GM12878 (cell line): ENCODE data around the gene TATDN3. TPM values are rescaled to one million over a fixed set of nuclear protein-coding genes. Genes with fewer than 3 reads are reported as not detected.

Source experiments
- ATAC-seq: fragments of 200-7000 bp; cut with Tn5 transposase; 3 replicates; pipeline ENCODE4 v1.9.1; 2020; ENCODE audit warnings: mild to moderate bottlenecking, moderate library complexity
- BruUV-seq: library from RNA; stranded (reverse); fragments of 400-500 nt; replicated peaks from 2 replicates; lab custom pipeline; 2021; lab: Mats Ljungman, UMichigan
- CTCF ChIA-PET: fragments of 300-600 bp; sonication (Branson Sonifier 250); formaldehyde crosslinking; extraction: SDS; loops from one replicate; lab custom pipeline; 2021; ENCODE audit warnings: inconsistent platforms; lab: Yijun Ruan, JAX
- POLR2A ChIA-PET: fragments of 350-600 bp; formaldehyde crosslinking; extraction: SDS; loops from one replicate; lab custom pipeline; 2021; ENCODE audit warnings: inconsistent platforms; lab: Charles Lee
- RAD21 ChIA-PET: fragments of 300-600 bp; sonication (Branson Sonifier 250); formaldehyde crosslinking; loops from one replicate; lab custom pipeline; 2023; ENCODE audit warnings: antibody characterized with exemption; ENCODE audit not compliant: unreplicated experiment; lab: Charles Lee
- SMC1A ChIA-PET: fragments of 300-600 bp; sonication (Branson Sonifier 250); formaldehyde crosslinking; loops from one replicate; lab custom pipeline; 2023; ENCODE audit not compliant: unreplicated experiment, uncharacterized antibody; lab: Charles Lee
- DNase-seq: peaks from one replicate; pipeline ENCODE4 v3.0.0-alpha.2; 2011; ENCODE audit warnings: low read depth, low spot score
- FAIRE-seq: peaks from 3 replicates; lab custom pipeline; 2011; peaks lifted over from hg19 to GRCh38; lab: Jason Lieb, UNC
- H2AFZ ChIP-seq: 2 replicates; pipeline ENCODE4 v1.6.0; 2011; ENCODE audit warnings: low read depth, low read length, control low read depth; ENCODE audit not compliant: control insufficient read depth
- H3K27ac ChIP-seq: 2 replicates; pipeline ENCODE4 v1.5.1; 2011; ENCODE audit warnings: control low read depth; ENCODE audit not compliant: control insufficient read depth, insufficient read depth
- H3K27me3 ChIP-seq, 2 experiments: replicated peaks in 1 of 2; 2 replicates each; pipeline versions ENCODE4 v1.6.0 to v1.6.1; 2011; ENCODE audit warnings: low read length in 1 of 2; ENCODE audit not compliant: control insufficient read depth in 2 of 2, insufficient read depth in 2 of 2
- H3K36me3 ChIP-seq, 2 experiments: 2 replicates each; pipeline ENCODE4 v1.5.1; 2011; ENCODE audit warnings: low read length in 1 of 2; ENCODE audit not compliant: control insufficient read depth in 2 of 2, insufficient read depth in 2 of 2
- H3K4me1 ChIP-seq: 2 replicates; pipeline ENCODE4 v1.6.1; 2011; ENCODE audit warnings: mild to moderate bottlenecking, low read length, moderate library complexity, mixed read lengths; ENCODE audit not compliant: control insufficient read depth, insufficient read depth
- H3K4me2 ChIP-seq: 2 replicates; pipeline ENCODE4 v1.6.0; 2011; ENCODE audit warnings: control low read depth; ENCODE audit not compliant: control insufficient read depth, insufficient read depth
- H3K4me3 ChIP-seq: fragments of 200-600 bp; sonication (generic); 2 replicates; pipeline ENCODE4 v1.5.1; 2016
- H3K79me2 ChIP-seq: 2 replicates; pipeline ENCODE4 v1.6.0; 2011; ENCODE audit warnings: low read length; ENCODE audit not compliant: control insufficient read depth, insufficient read depth
- H3K9ac ChIP-seq: 2 replicates; pipeline ENCODE4 v1.8.0; 2011; ENCODE audit warnings: low read length, control low read depth, mixed read lengths; ENCODE audit not compliant: control insufficient read depth, insufficient read depth
- H3K9me3 ChIP-seq: replicated peaks from 3 replicates; pipeline ENCODE4 v1.5.1; 2011; ENCODE audit warnings: mild to moderate bottlenecking, low read length; ENCODE audit not compliant: control insufficient read depth, insufficient read depth
- H4K20me1 ChIP-seq: 2 replicates; pipeline ENCODE4 v1.6.0; 2011; ENCODE audit not compliant: control insufficient read depth, insufficient read depth
- CTCF ChIP-seq, 3 experiments: IDR thresholded peaks in 2 of 3; conservative IDR thresholded peaks in 1 of 3; 2 replicates each; pipeline ENCODE4 v1.5.1; 2011; ENCODE audit warnings: low read depth in 3 of 3, low read length in 3 of 3, mild to moderate bottlenecking in 3 of 3, control low read depth in 2 of 3, moderate library complexity in 2 of 3, inconsistent platforms in 1 of 3, mixed read lengths in 1 of 3; ENCODE audit not compliant: control insufficient read depth in 2 of 3, insufficient read depth in 1 of 3; ENCODE audit errors: extremely low read depth in 1 of 3
- POLR2AphosphoS5 ChIP-seq: IDR thresholded peaks from 2 replicates; pipeline ENCODE4 v1.6.1; 2011; ENCODE audit warnings: mild to moderate bottlenecking, low read length, inconsistent platforms
- RAD21 ChIP-seq: IDR thresholded peaks from 2 replicates; pipeline ENCODE4 v1.6.1; 2011; ENCODE audit warnings: mild to moderate bottlenecking, low read depth, low read length, moderate library complexity; ENCODE audit not compliant: insufficient read depth
- SMC3 ChIP-seq: IDR thresholded peaks from 2 replicates; pipeline ENCODE4 v1.6.1; 2011; ENCODE audit warnings: low read length, improper control_type of control experiment, borderline replicate concordance
- TAF1 ChIP-seq: IDR thresholded peaks from 2 replicates; pipeline ENCODE4 v1.6.1; 2011; ENCODE audit warnings: mild to moderate bottlenecking, low read depth, low read length, borderline replicate concordance
- TBL1XR1 ChIP-seq: IDR thresholded peaks from 2 replicates; pipeline ENCODE4 v1.6.1; 2012; ENCODE audit warnings: low read depth, low read length, improper control_type of control experiment
- WGBS: methylation state at CpG from one replicate; pipeline ENCODE4 v1.1.6; 2016; ENCODE audit warnings: low lambda C conversion rate; ENCODE audit not compliant: insufficient replicate concordance, insufficient coverage; ENCODE audit errors: missing lambda C conversion rate; 5-methylcytosine and 5-hydroxymethylcytosine counted together
- in situ Hi-C: fragments of 300-500 bp; cut with MboI; formaldehyde crosslinking; loops from 9 replicates; pipeline ENCODE4 v1.14.3; 2018; ENCODE audit warnings: mixed read lengths
- intact Hi-C: fragments of 100-400 bp; cut with micrococcal nuclease; formaldehyde crosslinking; loops from one replicate; pipeline ENCODE4 v1.14.2; 2022; ENCODE audit not compliant: unreplicated experiment
- polyA plus RNA-seq, 11 experiments: library from polyadenylated mRNA; depleted of rRNA in 4 of 11; unstranded in 6 of 11; stranded (reverse) in 5 of 11; fragments of >200 nt; fragmentation: Nextera tagmentation in 4 of 11; fragmentation: Illumina TruSeq in 1 of 11; extraction: Ambion mirVana in 4 of 11; extraction: Trizol in 1 of 11; gene quantifications; 1 replicate in 1 of 11; 2 replicates in 10 of 11; pipeline versions ENCODE4 v1.2.1 to v1.2.3, GENCODE V29; 2011 to 2016; ENCODE audit warnings: inconsistent platforms in 2 of 11, missing spikeins in 2 of 11, low read depth in 1 of 11
- total RNA-seq, 4 experiments: library from RNA; depleted of rRNA in 3 of 4; stranded (reverse); fragments of >200 nt in 3 of 4; fragmentation: Illumina TruSeq in 1 of 4; extraction: Trizol in 1 of 4; gene quantifications; 2 replicates each; pipeline versions ENCODE4 v1.2.1 to v1.2.3, GENCODE V29; 2013 to 2021

Gene TATDN3
- total and polyA plus RNA-seq, 10 of the 15 experiments (the other 5 are each of a cell fraction or from before 2014, with no cell fraction given) = 15.5 to 40.0 (median 22.7) TPM

GRCh38 chr1:212814537-212815334 is 23.0 kb downstream of the TATDN3 start:
- H3K27me3 ChIP-seq = no peaks in the 10 kb centered on the region
- no peak for DNase-seq
- H3K9me3 ChIP-seq = no peaks in the 10 kb centered on the region
- CTCF ChIA-PET = interaction anchor here (0.6 to 3.1 kb wide), 63 partner anchors 8 to 356 kb away, joined by 3 to 105 read pairs (median 4); partner anchors contain the start of gene FLVCR1
- H3K27ac ChIP-seq = no peak overlapping the region
- H3K79me2 ChIP-seq = no peaks in the 10 kb centered on the region
- H3K36me3 ChIP-seq = peaks cover 0 to 3% of the 10 kb centered on the region in 2 experiments; a peak in 3 of 4 replicates
- SMC1A ChIA-PET = interaction anchor here (0.6 to 4.2 kb wide), 44 partner anchors 9 to 337 kb away, joined by 3 to 73 read pairs (median 4); partner anchors contain the start of gene FLVCR1
- in situ Hi-C loops = loop anchor here (5.0 kb wide), 1 partner anchor 183 kb away; no protein-coding TSS in a partner anchor
- FAIRE-seq = no peak
- POLR2A ChIA-PET = interaction anchor here (0.6 to 1.5 kb wide), 3 partner anchors 8 to 170 kb away, joined by 4 to 6 read pairs (median 5); no protein-coding TSS in a partner anchor
- H2AFZ ChIP-seq = no peak overlapping the region
- WGBS = 49% methylated on average over 5 of the region's 5 CpGs
- no peaks in the 10 kb centered on the region; the same call in 1 of the 2 replicates for H3K4me1 ChIP-seq
- H3K4me3 ChIP-seq = no peak overlapping the region
- no peak overlapping the region for H3K9ac ChIP-seq
- RAD21 ChIA-PET = interaction anchor here (0.6 to 1.5 kb wide), 39 partner anchors 9 to 338 kb away, joined by 3 to 60 read pairs (median 4); partner anchors contain the start of gene FLVCR1
- TSS peak; percentile 56 for BruUV-seq
- TF ChIP-seq TAF1 = no peak
- peak; percentile 60 for TF ChIP-seq RAD21
- TF ChIP-seq SMC3 = peak; percentile 67
- no peak for TF ChIP-seq TBL1XR1
- TF ChIP-seq POLR2AphosphoS5 = no peak
- peak; percentile 30 to 44 (median 36); a peak in 4 of 6 replicates for TF ChIP-seq CTCF (IDR thresholded peaks at IDR 0.05 in 2 of 3, conservative IDR thresholded peaks at IDR 0.05 in 1 of 3; ENCODE audit: control insufficient read depth in 2 of 3, extremely low read depth in 1 of 3, insufficient read depth in 1 of 3, low read depth in 3 of 3, low read length in 3 of 3)
- TF ChIP-seq, all 136 proteins: peak for 3
- ATAC-seq = no peak
- H3K4me2 ChIP-seq = no peak overlapping the region
- intact Hi-C loops = loop anchor here (1.0 to 5.0 kb wide), 3 partner anchors 43 to 181 kb away; partner anchors contain the start of gene FLVCR1
- H4K20me1 ChIP-seq = no peaks in the 10 kb centered on the region
